PC-9 (cell line): Measurements from ENCODE around the gene CA6.

Experiments used
- EZH2 ChIP-seq: fragments of 200-600 bp; sonication (generic); IDR thresholded peaks from 2 replicates; pipeline ENCODE4 v1.8.0; 2017; ENCODE audit warnings: antibody characterized with exemption, low read depth
- TF ChIP-seq, protein P1 (sequence below): fragments of 200-600 bp; sonication (generic); conservative IDR thresholded peaks from 2 replicates; pipeline ENCODE4 v1.6.1; 2017; ENCODE audit warnings: mixed run types, antibody characterized with exemption, mild to moderate bottlenecking, moderate library complexity

DNA sequence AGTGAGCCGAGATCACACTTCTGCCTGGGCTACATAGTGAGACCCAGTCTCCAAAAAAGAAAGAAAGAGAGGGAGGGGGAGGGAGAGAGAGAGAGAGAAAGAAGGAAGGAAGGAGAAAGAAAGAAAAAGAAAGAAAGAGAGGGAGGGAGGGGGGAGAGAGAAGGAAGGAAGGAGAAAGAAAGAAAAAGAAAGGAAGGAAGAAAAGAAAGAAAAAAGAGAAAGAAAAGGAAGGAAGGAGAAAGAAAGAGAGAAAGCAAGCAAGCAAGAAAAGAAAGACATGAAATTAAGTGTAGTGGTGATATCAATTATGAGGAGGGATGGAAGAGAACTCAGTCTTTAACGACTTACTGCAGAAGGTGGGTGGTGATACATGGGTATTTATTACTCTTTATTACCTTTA, 38.5 kb downstream of the CA6 start:
- TF ChIP-seq, protein P1, sequence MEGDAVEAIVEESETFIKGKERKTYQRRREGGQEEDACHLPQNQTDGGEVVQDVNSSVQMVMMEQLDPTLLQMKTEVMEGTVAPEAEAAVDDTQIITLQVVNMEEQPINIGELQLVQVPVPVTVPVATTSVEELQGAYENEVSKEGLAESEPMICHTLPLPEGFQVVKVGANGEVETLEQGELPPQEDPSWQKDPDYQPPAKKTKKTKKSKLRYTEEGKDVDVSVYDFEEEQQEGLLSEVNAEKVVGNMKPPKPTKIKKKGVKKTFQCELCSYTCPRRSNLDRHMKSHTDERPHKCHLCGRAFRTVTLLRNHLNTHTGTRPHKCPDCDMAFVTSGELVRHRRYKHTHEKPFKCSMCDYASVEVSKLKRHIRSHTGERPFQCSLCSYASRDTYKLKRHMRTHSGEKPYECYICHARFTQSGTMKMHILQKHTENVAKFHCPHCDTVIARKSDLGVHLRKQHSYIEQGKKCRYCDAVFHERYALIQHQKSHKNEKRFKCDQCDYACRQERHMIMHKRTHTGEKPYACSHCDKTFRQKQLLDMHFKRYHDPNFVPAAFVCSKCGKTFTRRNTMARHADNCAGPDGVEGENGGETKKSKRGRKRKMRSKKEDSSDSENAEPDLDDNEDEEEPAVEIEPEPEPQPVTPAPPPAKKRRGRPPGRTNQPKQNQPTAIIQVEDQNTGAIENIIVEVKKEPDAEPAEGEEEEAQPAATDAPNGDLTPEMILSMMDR: no peak
- TF ChIP-seq EZH2: no peak
